Kidney (tissue), 14 donors: Measurements from ENCODE around the gene EHF. TPM values are rescaled to one million over a fixed set of nuclear protein-coding genes. Genes with fewer than 3 reads are reported as not detected.

ENCODE experiments used
- DNase-seq, 5 donors: peaks; one replicate each; pipeline ENCODE4 v3.0.0-alpha.2; 2013 to 2020
- FAIRE-seq: peaks from 2 replicates; lab custom pipeline; 2012; peaks lifted over from hg19 to GRCh38; lab: Jason Lieb, UNC
- H3K27ac ChIP-seq, 2 donors: one replicate each; pipeline ENCODE4 v1.7.0; 2013; ENCODE audit warnings: low read depth in 2 of 2, low read length in 2 of 2, inconsistent platforms in 1 of 2
- H3K27me3 ChIP-seq: one replicate; pipeline ENCODE4 v1.7.1; 2013; ENCODE audit warnings: low read length, inconsistent platforms; ENCODE audit not compliant: control insufficient read depth, insufficient read depth
- H3K36me3 ChIP-seq, 3 donors: one replicate each; pipeline versions ENCODE4 v1.7.0 to v1.7.1; 2013; ENCODE audit warnings: low read length in 3 of 3, control low read depth in 1 of 3, inconsistent platforms in 1 of 3; ENCODE audit not compliant: insufficient read depth in 3 of 3, control insufficient read depth in 2 of 3
- H3K4me1 ChIP-seq, 3 donors: one replicate each; pipeline versions ENCODE4 v1.7.0 to v1.7.1; 2013; ENCODE audit warnings: low read length in 3 of 3, inconsistent platforms in 1 of 3, low read depth in 1 of 3; ENCODE audit not compliant: control insufficient read depth in 2 of 3, insufficient read depth in 2 of 3
- H3K4me3 ChIP-seq, 3 donors: one replicate each; pipeline versions ENCODE4 v1.7.0 to v1.8.1; 2013; ENCODE audit warnings: low read length in 3 of 3, control low read depth in 1 of 3, inconsistent platforms in 1 of 3
- H3K9ac ChIP-seq, 3 donors: one replicate each; pipeline versions ENCODE4 v1.7.0 to v1.7.1; 2013; ENCODE audit warnings: low read length in 3 of 3, control low read depth in 1 of 3, inconsistent platforms in 1 of 3
- H3K9me3 ChIP-seq, 3 donors: one replicate each; pipeline versions ENCODE4 v1.7.0 to v1.7.1; 2013; ENCODE audit warnings: low read length in 3 of 3, control low read depth in 1 of 3, inconsistent platforms in 1 of 3; ENCODE audit not compliant: control insufficient read depth in 2 of 3, insufficient read depth in 1 of 3
- intact Hi-C: fragments of 100-400 bp; cut with DNase I; formaldehyde crosslinking; loops from one replicate; pipeline ENCODE4 v1.11.1; 2022
- polyA plus RNA-seq: library from polyadenylated mRNA; stranded (reverse); fragments of 350-450 nt; fragmentation: Illumina TruSeq; extraction: RNeasy Lipid Tissue Mini Kit (QIAGEN cat#74804); gene quantifications from one replicate; pipeline ENCODE4 v1.2.3, GENCODE V29; 2014; ENCODE audit warnings: low read depth, low replicate concordance; ENCODE audit not compliant: insufficient read depth
- total RNA-seq: library from RNA; stranded (reverse); fragmentation: NEBNext Ultra II Directional; extraction: Animal tissue kit (Norgen Biotek cat#: 25700); gene quantifications from one replicate; pipeline ENCODE4 v1.2.1, GENCODE V29; 2021
- TF ChIP-seq, protein P1 (sequence below): IDR thresholded peaks from 3 replicates; pipeline ENCODE4 v1.5.1; 2012; ENCODE audit warnings: mild to moderate bottlenecking, moderate library complexity, borderline replicate concordance; ENCODE audit not compliant: insufficient read depth; ENCODE audit errors: extremely low read depth
- donor health status: control.
- donor health status: control.
- donor health status: control.
- donor health status: control.
- donor health status: control.
- donor health status: DM: yes; HTN: yes; CAD: no.
- donor health status: Normal renal cell carcinoma (clear cell type).

The EHF gene
- total and polyA plus RNA-seq, 2 donors from 2014 or later = 4.7 to 65.5 TPM

DNA sequence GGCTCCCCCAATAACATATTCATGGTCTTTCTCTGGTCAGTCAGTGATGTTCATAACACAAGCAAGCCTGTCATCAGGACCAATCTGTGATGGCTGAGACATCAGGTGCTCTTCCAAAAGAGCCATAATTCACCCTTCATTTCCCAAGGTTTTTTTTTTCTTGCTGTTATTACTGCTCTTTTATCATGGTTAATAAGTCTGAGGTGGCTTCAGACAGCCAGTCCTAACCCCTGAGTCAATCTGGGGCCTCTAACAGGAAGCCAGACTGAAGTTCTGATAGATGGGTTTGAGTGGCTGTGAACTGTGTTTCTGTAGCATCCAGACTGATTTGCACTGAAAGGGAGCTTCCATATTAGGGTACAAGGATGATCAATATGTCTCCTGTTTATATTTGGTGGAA, 8.8 kb downstream of the EHF start:
- H3K36me3 ChIP-seq = no peaks in the 10 kb centered on the region
- DNase-seq (no peak), FAIRE-seq (no peak)
- H3K4me3 ChIP-seq = no peak overlapping the region
- H3K9me3 ChIP-seq = no peaks in the 10 kb centered on the region
- intact Hi-C loops = no loop called here
- TF ChIP-seq, protein P1, sequence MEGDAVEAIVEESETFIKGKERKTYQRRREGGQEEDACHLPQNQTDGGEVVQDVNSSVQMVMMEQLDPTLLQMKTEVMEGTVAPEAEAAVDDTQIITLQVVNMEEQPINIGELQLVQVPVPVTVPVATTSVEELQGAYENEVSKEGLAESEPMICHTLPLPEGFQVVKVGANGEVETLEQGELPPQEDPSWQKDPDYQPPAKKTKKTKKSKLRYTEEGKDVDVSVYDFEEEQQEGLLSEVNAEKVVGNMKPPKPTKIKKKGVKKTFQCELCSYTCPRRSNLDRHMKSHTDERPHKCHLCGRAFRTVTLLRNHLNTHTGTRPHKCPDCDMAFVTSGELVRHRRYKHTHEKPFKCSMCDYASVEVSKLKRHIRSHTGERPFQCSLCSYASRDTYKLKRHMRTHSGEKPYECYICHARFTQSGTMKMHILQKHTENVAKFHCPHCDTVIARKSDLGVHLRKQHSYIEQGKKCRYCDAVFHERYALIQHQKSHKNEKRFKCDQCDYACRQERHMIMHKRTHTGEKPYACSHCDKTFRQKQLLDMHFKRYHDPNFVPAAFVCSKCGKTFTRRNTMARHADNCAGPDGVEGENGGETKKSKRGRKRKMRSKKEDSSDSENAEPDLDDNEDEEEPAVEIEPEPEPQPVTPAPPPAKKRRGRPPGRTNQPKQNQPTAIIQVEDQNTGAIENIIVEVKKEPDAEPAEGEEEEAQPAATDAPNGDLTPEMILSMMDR = no peak
- peaks cover 3 to 4% (median 4%) of the 10 kb centered on the region in 3 donors for H3K4me1 ChIP-seq
- H3K27ac ChIP-seq = peak overlapping the region in 1 of 2 donors; percentile 14
- H3K9ac ChIP-seq = no peak overlapping the region
- H3K27me3 ChIP-seq = no peaks in the 10 kb centered on the region

DNA sequence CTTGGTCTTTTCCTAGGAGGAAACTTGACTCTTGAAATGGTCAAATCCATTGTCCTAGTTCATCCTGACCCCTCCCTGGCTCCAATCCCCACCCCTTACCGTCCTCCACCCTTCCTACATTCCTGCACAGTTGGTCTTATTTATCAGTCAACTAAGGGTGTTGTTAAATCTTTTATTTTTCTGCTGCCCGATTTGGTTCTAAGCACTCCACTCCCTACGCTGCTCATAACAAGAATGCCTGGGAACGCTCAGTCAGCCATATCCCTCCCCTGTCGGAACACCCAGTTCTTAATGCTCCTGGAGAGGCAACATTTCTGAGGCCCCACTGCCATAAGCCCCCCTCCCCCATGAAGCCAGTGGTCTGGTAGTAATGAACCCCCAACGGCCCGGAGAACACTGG, 9.7 kb downstream of the EHF start:
- TF ChIP-seq, protein P1 = no peak
- peaks cover 3 to 4% (median 4%) of the 10 kb centered on the region in 3 donors for H3K4me1 ChIP-seq
- H3K9ac ChIP-seq = no peak overlapping the region
- DNase-seq (peak; percentile 35 to 77 (median 54)), FAIRE-seq (no peak)
- H3K27me3 ChIP-seq = no peaks in the 10 kb centered on the region
- intact Hi-C loops = no loop called here
- H3K36me3 ChIP-seq = no peaks in the 10 kb centered on the region
- no peak overlapping the region for H3K27ac ChIP-seq
- no peak overlapping the region for H3K4me3 ChIP-seq
- H3K9me3 ChIP-seq = no peaks in the 10 kb centered on the region

DNA sequence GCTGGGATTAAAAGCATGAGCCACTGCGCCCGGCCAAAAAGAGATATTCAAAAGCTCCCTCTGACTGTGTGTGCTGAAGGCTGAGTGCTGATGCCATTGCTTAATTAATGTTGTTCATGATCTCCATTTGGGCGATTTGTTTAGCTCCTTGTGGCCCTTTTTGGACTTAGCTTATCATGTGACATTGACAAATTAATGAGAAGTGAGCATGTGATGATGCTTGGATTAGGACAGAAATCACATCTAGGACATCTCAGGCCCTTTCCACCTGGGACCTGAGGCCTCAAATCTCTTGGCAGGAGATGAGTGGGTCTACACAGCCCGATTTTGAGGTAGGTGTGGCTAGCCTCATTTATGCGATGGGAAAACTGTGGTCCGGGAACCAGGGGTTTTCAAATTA, 10.4 kb downstream of the EHF start:
- Histone ChIP-seq H3K9me3 (no peaks in the 10 kb centered on the region), H3K27me3 (no peaks in the 10 kb centered on the region), H3K27ac (peak overlapping the region; percentile 52 to 77), H3K4me3 (peak overlapping the region in 1 of 3 donors; percentile 10), H3K9ac (no peak overlapping the region), H3K4me1 (peaks cover 3 to 4% (median 4%) of the 10 kb centered on the region in 3 donors), H3K36me3 (no peaks in the 10 kb centered on the region)
- intact Hi-C loops = no loop called here
- FAIRE-seq (no peak), DNase-seq (no peak)
- TF ChIP-seq, protein P1 = no peak

DNA sequence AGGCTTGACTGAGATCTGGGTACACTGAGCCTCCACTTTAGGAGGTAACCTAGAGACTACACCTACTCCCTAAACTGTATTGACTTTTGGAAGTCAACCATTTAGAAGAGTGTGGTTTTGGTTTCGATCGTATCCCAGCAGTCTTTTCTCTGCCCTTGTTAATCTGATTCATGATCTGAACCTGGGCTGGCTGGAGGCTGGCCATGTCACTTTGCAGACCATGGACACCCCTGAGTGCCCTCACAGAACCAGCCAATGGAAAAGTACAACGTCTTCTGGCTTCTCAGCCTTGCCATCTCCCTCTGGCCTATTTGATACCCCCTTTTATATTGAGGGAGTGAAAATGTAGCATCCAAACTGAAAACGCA, 10.8 kb downstream of the EHF start:
- H3K4me1 ChIP-seq = peaks cover 3 to 4% (median 4%) of the 10 kb centered on the region in 3 donors
- FAIRE-seq = no peak
- no peaks in the 10 kb centered on the region for H3K27me3 ChIP-seq
- no peak overlapping the region for H3K9ac ChIP-seq
- H3K4me3 ChIP-seq = peak overlapping the region in 1 of 3 donors; percentile 10
- TF ChIP-seq, protein P1 = no peak
- intact Hi-C loops = no loop called here
- H3K36me3 ChIP-seq = no peaks in the 10 kb centered on the region
- peak overlapping the region; percentile 52 to 77 for H3K27ac ChIP-seq
- no peaks in the 10 kb centered on the region for H3K9me3 ChIP-seq
- peak in 1 of 5 donors; percentile 73 for DNase-seq
